Esophagus muscularis mucosa (tissue), 4 donors: ENCODE results near the gene DBF4B. TPM values are rescaled to one million over a fixed set of nuclear protein-coding genes. Genes with fewer than 3 reads are reported as not detected.

Experiments
- DNase-seq: peaks from one replicate; pipeline ENCODE4 v3.0.0-alpha.2; 2017; ENCODE audit errors: extremely low spot score
- H3K27ac ChIP-seq, 4 donors: fragments of 200-600 bp; sonication (generic); replicated peaks in 1 of 4; 1 replicate in 3 of 4; 2 replicates in 1 of 4; pipeline ENCODE4 v1.5.1; 2016 to 2019; ENCODE audit warnings: mild to moderate bottlenecking in 1 of 4
- H3K27me3 ChIP-seq, 4 donors: fragments of 200-600 bp; sonication (generic); one replicate each; pipeline versions ENCODE4 v1.5.1 to v1.6.0; 2016 to 2019
- H3K36me3 ChIP-seq, 4 donors: fragments of 200-600 bp; sonication (generic); one replicate each; pipeline ENCODE4 v1.5.1; 2016 to 2019
- H3K4me1 ChIP-seq, 4 donors: fragments of 200-600 bp; sonication (generic); one replicate each; pipeline ENCODE4 v1.5.1; 2016 to 2019
- H3K4me3 ChIP-seq, 4 donors: fragments of 200-600 bp; sonication (generic); 1 replicate in 2 of 4; 2 replicates in 2 of 4; pipeline ENCODE4 v1.5.1; 2016 to 2019; ENCODE audit warnings: mild to moderate bottlenecking in 4 of 4, moderate library complexity in 1 of 4
- H3K9me3 ChIP-seq, 4 donors: fragments of 200-600 bp; sonication (generic); 1 replicate in 3 of 4; 2 replicates in 1 of 4; pipeline ENCODE4 v1.5.1; 2016 to 2019
- EP300 ChIP-seq: sonication (generic); formaldehyde crosslinking; IDR thresholded peaks from one replicate; pipeline ENCODE4 v1.6.1; 2017; ENCODE audit warnings: antibody characterized with exemption
- POLR2A ChIP-seq: fragments of 450-650 bp; IDR thresholded peaks from one replicate; pipeline ENCODE4 v1.6.1; 2017; ENCODE audit warnings: antibody characterized with exemption, moderate library complexity, mild to moderate bottlenecking, low read depth
- POLR2AphosphoS5 ChIP-seq, 2 donors: sonication (generic); formaldehyde crosslinking; IDR thresholded peaks; one replicate each; pipeline ENCODE4 v1.6.1; 2017; ENCODE audit warnings: antibody characterized with exemption in 2 of 2
- WGBS: methylation state at CpG from one replicate; pipeline ENCODE4 v1.1.5; 2018; 5-methylcytosine and 5-hydroxymethylcytosine counted together
- intact Hi-C: fragments of 100-400 bp; cut with DNase I; formaldehyde crosslinking; loops from one replicate; pipeline ENCODE4 v1.15.1; 2023
- total RNA-seq, 4 donors: library from RNA; depleted of rRNA; stranded (reverse); fragments of >200 nt; gene quantifications; one replicate each; pipeline versions ENCODE4 v1.1.0 to v1.2.1, GENCODE V29; 2016
- TF ChIP-seq, protein P1 (sequence below), 3 experiments: fragments of 200-600 bp in 2 of 3; fragments of 450-650 bp in 1 of 3; sonication (generic) in 2 of 3; IDR thresholded peaks; one replicate each; pipeline ENCODE4 v1.5.1; 2017 to 2019; ENCODE audit warnings: antibody characterized with exemption in 3 of 3, mild to moderate bottlenecking in 2 of 3, moderate library complexity in 1 of 3

Gene DBF4B
- total RNA-seq, 4 donors from 2014 or later = 3.7 to 7.5 (median 5.2) TPM

DNA sequence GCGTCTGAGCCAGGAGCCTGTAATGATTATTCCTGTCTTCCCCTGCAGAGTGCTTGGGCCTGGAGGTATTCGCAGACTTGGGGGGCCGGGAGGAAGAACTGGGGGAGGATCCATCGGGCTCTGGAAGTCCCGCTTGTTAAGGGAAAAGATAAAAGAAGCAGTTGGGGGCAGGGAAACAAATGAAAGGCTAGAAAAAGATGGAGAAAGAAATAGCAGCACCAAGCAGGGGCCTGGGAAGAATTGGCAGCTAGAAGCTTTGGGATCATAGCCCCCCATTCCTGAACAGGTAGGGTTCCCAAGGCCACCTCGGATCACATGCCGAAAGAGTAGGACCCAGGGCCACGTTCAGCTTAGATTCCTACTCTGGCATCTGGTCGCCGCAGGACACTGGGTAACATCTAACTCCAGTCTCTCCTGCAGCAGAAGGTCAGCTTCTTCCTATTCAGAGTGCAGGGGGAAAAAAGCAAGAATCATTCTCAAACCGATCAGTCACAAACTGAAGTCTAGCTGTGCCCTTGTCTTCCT, 73.9 kb downstream of the DBF4B start:
- Histone ChIP-seq H3K4me1 (peaks cover 50 to 56% (median 54%) of the 10 kb centered on the region in 4 donors), H3K27me3 (no peaks in the 10 kb centered on the region), H3K9me3 (no peaks in the 10 kb centered on the region), H3K36me3 (no peaks in the 10 kb centered on the region), H3K4me3 (no peak overlapping the region), H3K27ac (peak overlapping the region; percentile 48 to 77 (median 70))
- no peak for DNase-seq
- 40% methylated on average over 11 of the region's 11 CpGs for WGBS
- TF ChIP-seq POLR2A = no peak
- no peak for TF ChIP-seq EP300
- no peak for TF ChIP-seq POLR2AphosphoS5 (IDR thresholded peaks at IDR 0.05)
- TF ChIP-seq, protein P1, sequence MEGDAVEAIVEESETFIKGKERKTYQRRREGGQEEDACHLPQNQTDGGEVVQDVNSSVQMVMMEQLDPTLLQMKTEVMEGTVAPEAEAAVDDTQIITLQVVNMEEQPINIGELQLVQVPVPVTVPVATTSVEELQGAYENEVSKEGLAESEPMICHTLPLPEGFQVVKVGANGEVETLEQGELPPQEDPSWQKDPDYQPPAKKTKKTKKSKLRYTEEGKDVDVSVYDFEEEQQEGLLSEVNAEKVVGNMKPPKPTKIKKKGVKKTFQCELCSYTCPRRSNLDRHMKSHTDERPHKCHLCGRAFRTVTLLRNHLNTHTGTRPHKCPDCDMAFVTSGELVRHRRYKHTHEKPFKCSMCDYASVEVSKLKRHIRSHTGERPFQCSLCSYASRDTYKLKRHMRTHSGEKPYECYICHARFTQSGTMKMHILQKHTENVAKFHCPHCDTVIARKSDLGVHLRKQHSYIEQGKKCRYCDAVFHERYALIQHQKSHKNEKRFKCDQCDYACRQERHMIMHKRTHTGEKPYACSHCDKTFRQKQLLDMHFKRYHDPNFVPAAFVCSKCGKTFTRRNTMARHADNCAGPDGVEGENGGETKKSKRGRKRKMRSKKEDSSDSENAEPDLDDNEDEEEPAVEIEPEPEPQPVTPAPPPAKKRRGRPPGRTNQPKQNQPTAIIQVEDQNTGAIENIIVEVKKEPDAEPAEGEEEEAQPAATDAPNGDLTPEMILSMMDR (IDR thresholded peaks at IDR 0.05) = no peak
- intact Hi-C loops = no loop called here

DNA sequence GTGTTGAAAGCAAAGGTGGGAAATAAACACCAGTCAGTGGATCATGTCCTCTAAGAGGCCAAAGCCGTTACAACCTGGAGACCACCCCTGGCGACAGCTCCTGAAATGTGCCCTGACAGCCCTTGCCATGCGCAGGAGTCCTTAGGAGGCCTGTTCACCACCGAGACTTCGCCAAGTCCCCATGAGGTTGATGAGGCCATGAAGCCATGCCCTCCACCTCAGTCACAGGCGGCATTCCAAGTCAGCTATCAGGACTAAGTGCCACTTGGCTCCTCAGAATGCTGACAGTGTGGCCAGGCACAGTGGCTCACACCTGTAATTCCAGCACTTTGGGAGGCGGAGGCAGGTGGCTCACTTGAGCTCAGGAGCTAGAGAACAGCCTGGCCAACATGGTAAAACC, 77.5 kb downstream of the DBF4B start:
- Histone ChIP-seq H3K27ac (peak overlapping the region in 1 of 4 donors; percentile 57), H3K4me3 (no peak overlapping the region), H3K4me1 (peaks cover 36 to 45% (median 42%) of the 10 kb centered on the region in 4 donors), H3K36me3 (no peaks in the 10 kb centered on the region), H3K27me3 (no peaks in the 10 kb centered on the region), H3K9me3 (no peaks in the 10 kb centered on the region)
- 100% methylated on average over 1 of the region's 7 CpGs for WGBS
- intact Hi-C loops = no loop called here
- no peak for DNase-seq
- TF ChIP-seq POLR2AphosphoS5 (IDR thresholded peaks at IDR 0.05) (no peak), EP300 (no peak), POLR2A (no peak)
- TF ChIP-seq, protein P1 (IDR thresholded peaks at IDR 0.05) = no peak

DNA sequence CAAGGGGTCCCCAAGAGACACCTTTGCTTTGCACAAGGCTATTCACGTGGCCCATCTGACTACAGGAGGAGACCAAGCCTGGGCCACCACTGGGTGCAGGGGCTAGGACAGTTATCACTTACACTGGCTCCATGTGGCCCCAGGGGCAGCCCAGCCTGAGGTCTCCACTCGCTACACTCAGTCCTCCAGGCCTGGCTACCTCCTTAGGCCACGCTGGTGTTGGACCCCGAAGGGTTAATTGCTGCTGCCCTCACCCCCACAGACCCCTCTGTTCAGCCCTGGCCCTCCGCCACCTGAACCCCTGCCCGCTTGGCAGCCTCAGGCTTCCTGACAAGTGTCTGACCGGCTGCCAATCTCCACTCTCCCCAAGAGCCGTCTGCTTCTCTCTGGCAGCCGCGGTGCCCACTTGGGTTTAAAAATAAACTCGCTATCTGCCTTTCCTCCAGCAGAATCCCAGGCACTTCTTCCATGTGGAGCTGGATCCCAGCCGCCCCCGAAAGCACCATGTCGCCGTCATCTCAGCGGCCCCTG, 78.2 kb downstream of the DBF4B start:
- DNase-seq = no peak
- Histone ChIP-seq H3K36me3 (no peaks in the 10 kb centered on the region), H3K27me3 (no peaks in the 10 kb centered on the region), H3K9me3 (no peaks in the 10 kb centered on the region), H3K4me1 (peaks cover 29 to 38% (median 35%) of the 10 kb centered on the region in 4 donors), H3K27ac (peak overlapping the region; percentile 4 to 57 (median 36)), H3K4me3 (no peak overlapping the region)
- TF ChIP-seq POLR2A = no peak
- TF ChIP-seq EP300 = no peak
- WGBS = 41% methylated on average over 14 of the region's 16 CpGs
- intact Hi-C loops = no loop called here

DNA sequence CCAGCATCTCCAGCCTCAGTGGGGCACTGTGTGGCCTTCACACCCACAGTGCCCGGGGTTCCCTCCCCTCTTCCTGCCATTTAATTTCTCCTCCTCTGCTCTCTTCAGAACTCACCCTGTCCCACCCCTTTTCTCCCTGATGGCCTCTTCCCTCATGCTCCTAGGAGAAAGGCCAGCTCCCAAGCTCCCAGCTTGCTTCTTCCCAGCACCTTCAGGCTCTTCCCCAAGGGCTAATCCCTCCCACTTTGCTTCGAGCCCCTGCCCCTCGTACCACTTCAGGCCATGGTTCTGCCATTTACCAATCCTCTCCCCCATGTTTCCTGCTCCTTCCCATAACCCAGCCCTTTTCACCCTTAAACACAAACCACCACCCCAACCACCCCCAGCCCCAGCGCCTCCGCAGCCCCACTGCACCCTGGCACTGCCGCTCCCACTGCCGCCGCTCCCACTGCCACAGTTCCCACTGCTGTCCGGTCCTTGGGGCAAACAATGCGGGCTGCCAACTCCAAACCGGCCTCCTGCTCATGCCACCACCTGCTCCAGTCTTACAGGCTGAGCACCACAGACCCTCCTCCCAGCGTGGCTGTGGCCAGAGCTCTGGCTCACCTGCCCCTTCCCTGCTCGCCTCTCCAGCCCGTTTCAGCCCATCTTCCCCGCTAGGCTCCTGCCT, 78.9 kb downstream of the DBF4B start:
- Histone ChIP-seq H3K4me3 (no peak overlapping the region), H3K27ac (peak overlapping the region; percentile 4 to 57 (median 36)), H3K27me3 (no peaks in the 10 kb centered on the region), H3K36me3 (no peaks in the 10 kb centered on the region), H3K9me3 (no peaks in the 10 kb centered on the region), H3K4me1 (peaks cover 21 to 31% (median 27%) of the 10 kb centered on the region in 4 donors)
- DNase-seq = no peak
- WGBS = 75% methylated on average over 15 of the region's 15 CpGs
- TF ChIP-seq EP300 (no peak), POLR2A (no peak), POLR2AphosphoS5 (IDR thresholded peaks at IDR 0.05) (no peak)
- TF ChIP-seq, protein P1 (IDR thresholded peaks at IDR 0.05) = no peak
- intact Hi-C loops = no loop called here

DNA sequence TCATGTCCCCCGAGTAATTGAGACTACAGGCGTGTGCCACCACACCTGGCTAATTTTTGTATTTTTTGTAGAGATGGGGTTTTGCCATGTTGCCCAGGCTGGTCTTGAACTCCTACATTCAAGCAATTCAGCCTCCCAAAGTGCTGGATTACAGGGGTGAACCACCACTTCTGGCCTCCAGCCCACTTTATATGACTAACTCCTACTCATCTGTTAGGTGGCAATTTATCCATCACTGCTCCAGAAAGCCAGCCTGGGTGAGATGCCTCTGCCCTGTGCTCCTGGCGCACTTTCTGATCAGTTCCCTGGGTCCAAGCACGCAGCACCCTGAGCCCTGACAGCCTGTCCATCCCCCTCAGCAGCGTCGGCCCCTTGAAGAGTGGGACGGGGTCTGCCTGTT, 79.7 kb downstream of the DBF4B start:
- no peak for TF ChIP-seq EP300
- no peak for TF ChIP-seq POLR2A
- TF ChIP-seq, protein P1 (IDR thresholded peaks at IDR 0.05) = no peak
- TF ChIP-seq POLR2AphosphoS5 (IDR thresholded peaks at IDR 0.05) = no peak
- Histone ChIP-seq H3K27ac (no peak overlapping the region), H3K36me3 (no peaks in the 10 kb centered on the region), H3K4me3 (no peak overlapping the region), H3K9me3 (no peaks in the 10 kb centered on the region), H3K4me1 (peaks cover 15 to 24% (median 20%) of the 10 kb centered on the region in 4 donors), H3K27me3 (no peaks in the 10 kb centered on the region)
- DNase-seq = no peak
- 87% methylated on average over 7 of the region's 7 CpGs for WGBS
- intact Hi-C loops = no loop called here
